H9 (cell line): ENCODE measurements around the gene WDR7. TPM values are rescaled to one million over a fixed set of nuclear protein-coding genes. Genes with fewer than 3 reads are reported as not detected.

Source experiments
- DNase-seq: peaks from one replicate; pipeline ENCODE4 v3.0.0-alpha.2; 2017
- H2AFZ ChIP-seq: one replicate; pipeline ENCODE4 v1.6.1; 2013; ENCODE audit warnings: mild to moderate bottlenecking, low read length, control low read depth, moderate library complexity
- H2AK5ac ChIP-seq: 2 replicates; pipeline ENCODE4 v1.6.1; 2013; ENCODE audit warnings: low read length, control low read depth, mixed read lengths; ENCODE audit not compliant: insufficient read length
- H2BK120ac ChIP-seq: one replicate; pipeline ENCODE4 v1.6.1; 2013; ENCODE audit warnings: low read depth, mild to moderate bottlenecking, low read length, control low read depth, inconsistent platforms; ENCODE audit not compliant: poor library complexity, severe bottlenecking
- H2BK12ac ChIP-seq: 2 replicates; pipeline ENCODE4 v1.6.1; 2013; ENCODE audit warnings: low read length, control low read depth, mixed read lengths, low read depth; ENCODE audit not compliant: insufficient read length
- H2BK15ac ChIP-seq: 2 replicates; pipeline ENCODE4 v1.6.1; 2013; ENCODE audit warnings: low read depth, low read length, control low read depth
- H2BK20ac ChIP-seq: one replicate; pipeline ENCODE4 v1.6.1; 2013; ENCODE audit warnings: low read depth, mild to moderate bottlenecking, low read length, control low read depth, inconsistent platforms; ENCODE audit not compliant: poor library complexity, severe bottlenecking
- H2BK5ac ChIP-seq: 2 replicates; pipeline ENCODE4 v1.6.1; 2013; ENCODE audit warnings: low read length, control low read depth, mixed read lengths; ENCODE audit not compliant: insufficient read length
- H3K14ac ChIP-seq: 2 replicates; pipeline ENCODE4 v1.6.1; 2013; ENCODE audit warnings: low read length, control low read depth; ENCODE audit not compliant: insufficient read depth
- H3K18ac ChIP-seq: 2 replicates; pipeline ENCODE4 v1.6.1; 2013; ENCODE audit warnings: low read depth, mild to moderate bottlenecking, mixed read lengths, low read length, control low read depth; ENCODE audit not compliant: insufficient read length
- H3K23ac ChIP-seq: 2 replicates; pipeline ENCODE4 v1.6.1; 2013; ENCODE audit warnings: low read length, control low read depth, mixed read lengths, low read depth; ENCODE audit not compliant: insufficient read length
- H3K23me2 ChIP-seq: 2 replicates; pipeline ENCODE4 v1.6.1; 2013; ENCODE audit warnings: low read depth, mild to moderate bottlenecking, mixed read lengths, low read length, control low read depth; ENCODE audit not compliant: insufficient read length, poor library complexity, severe bottlenecking
- H3K27ac ChIP-seq: 2 replicates; pipeline ENCODE4 v1.5.1; 2013; ENCODE audit warnings: low read length, control low read depth, mixed read lengths, low read depth; ENCODE audit not compliant: insufficient read length
- H3K27me3 ChIP-seq: 2 replicates; pipeline ENCODE4 v1.6.1; 2013; ENCODE audit warnings: low read length, control low read depth, inconsistent platforms; ENCODE audit not compliant: insufficient read depth
- H3K4ac ChIP-seq: 2 replicates; pipeline ENCODE4 v1.6.1; 2013; ENCODE audit warnings: low read depth, mild to moderate bottlenecking, control low read depth, inconsistent platforms, low read length, moderate library complexity
- H3K4me1 ChIP-seq: 2 replicates; pipeline ENCODE4 v1.6.1; 2013; ENCODE audit warnings: low read length, control low read depth, inconsistent platforms; ENCODE audit not compliant: insufficient read depth
- H3K4me2 ChIP-seq: 2 replicates; pipeline ENCODE4 v1.6.1; 2013; ENCODE audit warnings: low read length, control low read depth, mixed read lengths; ENCODE audit not compliant: insufficient read length, insufficient read depth
- H3K56ac ChIP-seq: 2 replicates; pipeline ENCODE4 v1.6.1; 2013; ENCODE audit warnings: low read depth, mild to moderate bottlenecking, mixed read lengths, low read length, control low read depth; ENCODE audit not compliant: insufficient read length
- H3K79me1 ChIP-seq: 2 replicates; pipeline ENCODE4 v1.6.1; 2013; ENCODE audit warnings: low read depth, mild to moderate bottlenecking, moderate library complexity, low read length, control low read depth, inconsistent platforms; ENCODE audit not compliant: insufficient read depth, poor library complexity, severe bottlenecking
- H3K79me2 ChIP-seq: 2 replicates; pipeline ENCODE4 v1.6.1; 2013; ENCODE audit warnings: low read length, control low read depth, inconsistent platforms; ENCODE audit not compliant: insufficient read depth
- H3K9ac ChIP-seq: 2 replicates; pipeline ENCODE4 v1.6.1; 2013; ENCODE audit warnings: low read length, control low read depth, mixed read lengths; ENCODE audit not compliant: insufficient read length; ENCODE audit errors: extremely low read depth
- H3K9me3 ChIP-seq: one replicate; pipeline ENCODE4 v1.6.1; 2013; ENCODE audit warnings: low read depth, low read length, inconsistent platforms; ENCODE audit not compliant: control insufficient read depth
- H3T11ph ChIP-seq: one replicate; pipeline ENCODE4 v1.6.1; 2013; ENCODE audit warnings: mild to moderate bottlenecking, low read length, control low read depth, inconsistent platforms
- H4K20me1 ChIP-seq: one replicate; pipeline ENCODE4 v1.6.1; 2013; ENCODE audit not compliant: control insufficient read depth, insufficient read length, insufficient read depth
- H4K5ac ChIP-seq: 2 replicates; pipeline ENCODE4 v1.6.1; 2013; ENCODE audit warnings: low read depth, mild to moderate bottlenecking, mixed read lengths, low read length, control low read depth; ENCODE audit not compliant: insufficient read length
- H4K8ac ChIP-seq: replicated peaks from 2 replicates; pipeline ENCODE4 v1.6.1; 2013; ENCODE audit warnings: low read length, control low read depth, mixed read lengths, low read depth; ENCODE audit not compliant: insufficient read length
- H4K91ac ChIP-seq: 2 replicates; pipeline ENCODE4 v1.6.1; 2013; ENCODE audit warnings: low read depth, mild to moderate bottlenecking, moderate library complexity, mixed read lengths, low read length, control low read depth; ENCODE audit not compliant: insufficient read length
- H3K27ac Mint-ChIP-seq, 3 experiments: 2 replicates in 2 of 3; 3 replicates in 1 of 3; pipeline ENCODE4 v1.8.0; 2020 to 2021; ENCODE audit warnings: mixed read lengths in 3 of 3, mild to moderate bottlenecking in 1 of 3, moderate library complexity in 1 of 3
- H3K27me3 Mint-ChIP-seq: 2 replicates; pipeline ENCODE4 v1.8.0; 2021; ENCODE audit warnings: low read depth, mild to moderate bottlenecking, moderate library complexity, mixed read lengths
- H3K36me3 Mint-ChIP-seq, 3 experiments: 2 replicates in 2 of 3; 3 replicates in 1 of 3; pipeline ENCODE4 v1.8.0; 2020 to 2021; ENCODE audit warnings: low read depth in 3 of 3, mixed read lengths in 3 of 3; ENCODE audit not compliant: insufficient read depth in 1 of 3
- H3K4me1 Mint-ChIP-seq, 2 experiments: 2 replicates each; pipeline ENCODE4 v1.8.0; 2020; ENCODE audit warnings: mixed read lengths in 2 of 2
- H3K4me3 Mint-ChIP-seq, 2 experiments: 2 replicates in 1 of 2; 3 replicates in 1 of 2; pipeline ENCODE4 v1.8.0; 2020 to 2021; ENCODE audit warnings: mild to moderate bottlenecking in 2 of 2, mixed read lengths in 2 of 2, moderate library complexity in 1 of 2
- H3K9me3 Mint-ChIP-seq, 2 experiments: 2 replicates in 1 of 2; 3 replicates in 1 of 2; pipeline ENCODE4 v1.8.0; 2020; ENCODE audit warnings: mild to moderate bottlenecking in 2 of 2, mixed read lengths in 2 of 2, moderate library complexity in 1 of 2
- WGBS: extraction: QIAGEN DNeasy Blood & Tissue Kit; methylation state at CpG from one replicate; pipeline ENCODE4 v1.1.7; 2013; ENCODE audit warnings: missing lambda C conversion rate, low lambda C conversion rate, mixed read lengths; ENCODE audit not compliant: insufficient read length; ENCODE audit errors: extremely low coverage; 5-methylcytosine and 5-hydroxymethylcytosine counted together
- total RNA-seq: library from RNA; stranded (reverse); gene quantifications from 2 replicates; pipeline ENCODE4 v1.2.1, GENCODE V29; 2021
- TF ChIP-seq, protein P1 (sequence below): fragments of 200-600 bp; sonication (generic); conservative IDR thresholded peaks from 3 replicates; pipeline ENCODE4 v1.8.0; 2021; ENCODE audit warnings: antibody characterized with exemption, mild to moderate bottlenecking

Gene WDR7
- total RNA-seq, 1 experiment from 2014 or later, result 14.8 TPM

- Mint-ChIP-seq H3K9me3 (no peaks in the 10 kb centered on the region), H3K27ac (peak overlapping the region in 2 of 3 experiments; percentile 9 to 55; a peak in 2 of 7 replicates), H3K4me1 (peaks cover 9 to 10% of the 10 kb centered on the region in 2 experiments), H3K4me3 (no peak overlapping the region), H3K27me3 (no peaks in the 10 kb centered on the region), H3K36me3 (no peaks in the 10 kb centered on the region)
- no peak overlapping the region for H3K56ac ChIP-seq
- H2BK120ac ChIP-seq, result no peak overlapping the region
- H3K23me2 ChIP-seq, result no peaks in the 10 kb centered on the region
- no peaks in the 10 kb centered on the region for H3K79me2 ChIP-seq
- H4K5ac ChIP-seq, result no peak overlapping the region
- H4K8ac ChIP-seq, result no peak overlapping the region
- no peak overlapping the region for H3K14ac ChIP-seq
- TF ChIP-seq, protein P1, sequence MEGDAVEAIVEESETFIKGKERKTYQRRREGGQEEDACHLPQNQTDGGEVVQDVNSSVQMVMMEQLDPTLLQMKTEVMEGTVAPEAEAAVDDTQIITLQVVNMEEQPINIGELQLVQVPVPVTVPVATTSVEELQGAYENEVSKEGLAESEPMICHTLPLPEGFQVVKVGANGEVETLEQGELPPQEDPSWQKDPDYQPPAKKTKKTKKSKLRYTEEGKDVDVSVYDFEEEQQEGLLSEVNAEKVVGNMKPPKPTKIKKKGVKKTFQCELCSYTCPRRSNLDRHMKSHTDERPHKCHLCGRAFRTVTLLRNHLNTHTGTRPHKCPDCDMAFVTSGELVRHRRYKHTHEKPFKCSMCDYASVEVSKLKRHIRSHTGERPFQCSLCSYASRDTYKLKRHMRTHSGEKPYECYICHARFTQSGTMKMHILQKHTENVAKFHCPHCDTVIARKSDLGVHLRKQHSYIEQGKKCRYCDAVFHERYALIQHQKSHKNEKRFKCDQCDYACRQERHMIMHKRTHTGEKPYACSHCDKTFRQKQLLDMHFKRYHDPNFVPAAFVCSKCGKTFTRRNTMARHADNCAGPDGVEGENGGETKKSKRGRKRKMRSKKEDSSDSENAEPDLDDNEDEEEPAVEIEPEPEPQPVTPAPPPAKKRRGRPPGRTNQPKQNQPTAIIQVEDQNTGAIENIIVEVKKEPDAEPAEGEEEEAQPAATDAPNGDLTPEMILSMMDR, result no peak
- H3K79me1 ChIP-seq, result no peaks in the 10 kb centered on the region
- no peak overlapping the region for H3K4me2 ChIP-seq
- no peak overlapping the region for H2AFZ ChIP-seq
- H3K9me3 ChIP-seq, result no peaks in the 10 kb centered on the region
- H3K4ac ChIP-seq, result no peak overlapping the region
- no peak overlapping the region for H2BK20ac ChIP-seq
- H3K18ac ChIP-seq, result no peak overlapping the region
- DNase-seq, result no peak
- no CpG with 5 or more reads among the region's 10 CpGs for whole genome bisulfite sequencing
- no peak overlapping the region for H3K23ac ChIP-seq
- no peaks in the 10 kb centered on the region for H3K27me3 ChIP-seq
- no peak overlapping the region for H2BK12ac ChIP-seq
- H2BK15ac ChIP-seq, result no peak overlapping the region
- no peaks in the 10 kb centered on the region; the same call in 1 of the 2 replicates for H3K4me1 ChIP-seq
- H3T11ph ChIP-seq, result no peak overlapping the region
- H4K91ac ChIP-seq, result no peak overlapping the region
- no peak overlapping the region for H2BK5ac ChIP-seq
- no peak overlapping the region for H3K9ac ChIP-seq
- H2AK5ac ChIP-seq, result no peak overlapping the region
- no peak overlapping the region for H3K27ac ChIP-seq
- no peaks in the 10 kb centered on the region for H4K20me1 ChIP-seq
Observed at GRCh38 chr18:56935434-56936040, 284.4 kb downstream of the WDR7 start.
